Activated B cell treated with CpG ODN at 0.5 μM for 24 hours (primary cell): Measurements from ENCODE around the gene REV3L. TPM values are rescaled to one million over a fixed set of nuclear protein-coding genes. Genes with fewer than 3 reads are reported as not detected.
A peak's percentile ranks its signal among the peaks of the same experiment; 100 is the strongest.

Experiments used
- ATAC-seq: fragments of 200-7000 bp; cut with Tn5 transposase; one replicate; pipeline ENCODE4 v1.10.0; 2021; ENCODE audit warnings: low read depth, mild to moderate bottlenecking, moderate library complexity
- CTCF ChIA-PET: fragments of 350-600 bp; sonication (Branson Sonifier 250); formaldehyde crosslinking; loops from one replicate; lab custom pipeline; 2021; ENCODE audit warnings: antibody characterized with exemption; lab: Charles Lee
- POLR2A ChIA-PET: fragments of 350-600 bp; sonication (Branson Sonifier 250); formaldehyde crosslinking; loops from one replicate; lab custom pipeline; 2021; ENCODE audit warnings: antibody characterized with exemption; lab: Charles Lee
- DNase-seq: peaks from one replicate; pipeline ENCODE4 v3.0.0; 2022
- H3K27ac Mint-ChIP-seq: one replicate; pipeline ENCODE4 v1.8.0; 2020; ENCODE audit warnings: mixed read lengths
- H3K27me3 Mint-ChIP-seq: one replicate; pipeline ENCODE4 v1.8.0; 2021; ENCODE audit warnings: mixed read lengths
- H3K36me3 Mint-ChIP-seq: one replicate; pipeline ENCODE4 v1.8.0; 2021; ENCODE audit warnings: low read depth, mixed read lengths
- H3K4me1 Mint-ChIP-seq: one replicate; pipeline ENCODE4 v1.8.0; 2021; ENCODE audit warnings: mixed read lengths
- H3K4me3 Mint-ChIP-seq: one replicate; pipeline ENCODE4 v1.8.0; 2020; ENCODE audit warnings: mild to moderate bottlenecking, mixed read lengths
- H3K9me3 Mint-ChIP-seq: one replicate; pipeline ENCODE4 v1.8.0; 2020; ENCODE audit warnings: mixed read lengths
- intact Hi-C: fragments of 100-400 bp; cut with micrococcal nuclease; formaldehyde crosslinking; loops from one replicate; pipeline ENCODE4 v1.15.1; 2024
- total RNA-seq: library from RNA; stranded (reverse); gene quantifications from 2 replicates; pipeline ENCODE4 v1.2.3, GENCODE V29; 2022
- TF ChIP-seq, protein P1 (sequence below): fragments of 200-600 bp; IDR thresholded peaks from one replicate; pipeline ENCODE4 v1.8.0; 2022; ENCODE audit warnings: antibody characterized with exemption, mild to moderate bottlenecking

REV3L gene
- total RNA-seq, 1 donor from 2014 or later: 20.0 TPM

DNA sequence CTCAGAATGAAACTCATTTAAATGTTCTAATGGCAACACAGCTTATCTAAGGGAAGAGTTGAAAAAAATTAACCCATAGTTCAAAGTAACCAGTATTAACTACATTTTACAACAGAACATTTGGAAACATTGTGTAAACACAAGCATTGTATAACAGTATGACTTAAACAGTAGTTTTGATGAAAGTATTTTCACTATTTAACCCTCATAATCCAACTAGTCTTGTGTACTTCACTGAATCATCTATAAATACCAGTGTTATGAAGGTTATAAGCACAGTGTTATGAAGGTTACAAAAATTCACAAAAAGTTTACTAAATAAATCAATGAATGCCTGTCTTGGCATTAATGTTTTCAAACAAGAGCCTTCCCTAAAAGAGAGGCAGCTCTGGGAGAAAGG is 66.5 kb downstream of the REV3L start:
- Mint-ChIP-seq H3K4me3 (no peak overlapping the region), H3K27ac (no peak overlapping the region), H3K36me3 (peaks cover 3% of the 10 kb centered on the region), H3K9me3 (no peaks in the 10 kb centered on the region), H3K27me3 (no peaks in the 10 kb centered on the region), H3K4me1 (peaks cover 10% of the 10 kb centered on the region)
- intact Hi-C loops: no loop called here
- ChIA-PET CTCF (no interaction called here), POLR2A (no interaction called here)
- TF ChIP-seq, protein P1, sequence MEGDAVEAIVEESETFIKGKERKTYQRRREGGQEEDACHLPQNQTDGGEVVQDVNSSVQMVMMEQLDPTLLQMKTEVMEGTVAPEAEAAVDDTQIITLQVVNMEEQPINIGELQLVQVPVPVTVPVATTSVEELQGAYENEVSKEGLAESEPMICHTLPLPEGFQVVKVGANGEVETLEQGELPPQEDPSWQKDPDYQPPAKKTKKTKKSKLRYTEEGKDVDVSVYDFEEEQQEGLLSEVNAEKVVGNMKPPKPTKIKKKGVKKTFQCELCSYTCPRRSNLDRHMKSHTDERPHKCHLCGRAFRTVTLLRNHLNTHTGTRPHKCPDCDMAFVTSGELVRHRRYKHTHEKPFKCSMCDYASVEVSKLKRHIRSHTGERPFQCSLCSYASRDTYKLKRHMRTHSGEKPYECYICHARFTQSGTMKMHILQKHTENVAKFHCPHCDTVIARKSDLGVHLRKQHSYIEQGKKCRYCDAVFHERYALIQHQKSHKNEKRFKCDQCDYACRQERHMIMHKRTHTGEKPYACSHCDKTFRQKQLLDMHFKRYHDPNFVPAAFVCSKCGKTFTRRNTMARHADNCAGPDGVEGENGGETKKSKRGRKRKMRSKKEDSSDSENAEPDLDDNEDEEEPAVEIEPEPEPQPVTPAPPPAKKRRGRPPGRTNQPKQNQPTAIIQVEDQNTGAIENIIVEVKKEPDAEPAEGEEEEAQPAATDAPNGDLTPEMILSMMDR: no peak
- DNase-seq (no peak), ATAC-seq (no peak)

DNA sequence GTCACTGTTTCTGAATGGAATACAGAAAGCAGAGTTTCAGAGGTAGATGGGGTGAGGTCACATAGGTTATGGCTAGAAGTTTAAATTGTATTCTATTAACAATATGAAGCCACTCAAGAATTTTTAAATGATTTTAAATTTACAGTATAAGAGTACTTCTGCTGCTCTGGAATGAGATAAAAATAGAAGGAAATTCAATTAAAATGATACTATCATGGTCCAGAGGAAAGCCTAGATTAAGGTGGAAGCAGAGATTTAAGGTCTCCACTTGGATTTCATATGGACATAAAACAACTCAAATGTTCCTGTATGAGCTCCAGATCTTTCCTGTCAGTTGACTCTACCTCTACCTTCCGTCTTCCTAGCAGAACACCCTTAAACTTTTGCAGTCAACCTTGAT is 68.6 kb downstream of the REV3L start:
- Mint-ChIP-seq H3K4me3 (no peak overlapping the region), H3K27ac (no peak overlapping the region), H3K27me3 (no peaks in the 10 kb centered on the region), H3K9me3 (no peaks in the 10 kb centered on the region), H3K4me1 (peaks cover 26% of the 10 kb centered on the region), H3K36me3 (peaks cover 4% of the 10 kb centered on the region)
- ChIA-PET POLR2A (no interaction called here), CTCF (interaction anchor here (1.6 kb wide), 1 partner anchor 64 kb away, joined by 7 read pairs; no protein-coding TSS in a partner anchor)
- DNase-seq: no peak
- intact Hi-C loops: no loop called here
- TF ChIP-seq, protein P1: no peak
- no peak for ATAC-seq

DNA sequence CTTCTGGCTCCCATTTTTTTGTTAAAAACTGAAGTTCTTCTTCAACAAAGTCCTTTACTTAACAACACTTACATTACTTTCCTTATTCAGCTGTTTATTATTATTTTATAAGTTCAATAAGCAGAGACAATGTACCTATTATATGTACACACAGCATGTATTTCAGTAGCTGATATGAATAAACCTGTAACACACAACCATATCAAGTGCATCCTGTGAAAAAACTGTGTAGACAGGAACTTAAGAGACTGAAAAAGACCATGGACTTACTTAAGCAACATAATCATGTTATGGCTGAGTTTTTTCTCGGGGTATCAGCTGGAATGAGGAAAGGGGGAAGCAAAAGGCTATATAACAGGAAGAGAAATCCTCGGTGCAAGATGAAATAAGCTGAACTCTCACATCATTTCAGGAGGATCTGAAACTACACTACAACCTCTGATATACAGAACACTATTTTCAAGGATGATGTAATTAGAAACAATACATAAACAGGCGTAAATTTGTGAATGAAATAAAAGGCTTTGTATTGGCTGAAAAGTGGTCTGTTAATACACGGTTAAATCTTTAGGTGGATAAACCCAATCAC is 70.9 kb downstream of the REV3L start:
- CTCF ChIA-PET: interaction anchor here (1.0 kb wide), 1 partner anchor 66 kb away, joined by 4 read pairs; no protein-coding TSS in a partner anchor

DNA sequence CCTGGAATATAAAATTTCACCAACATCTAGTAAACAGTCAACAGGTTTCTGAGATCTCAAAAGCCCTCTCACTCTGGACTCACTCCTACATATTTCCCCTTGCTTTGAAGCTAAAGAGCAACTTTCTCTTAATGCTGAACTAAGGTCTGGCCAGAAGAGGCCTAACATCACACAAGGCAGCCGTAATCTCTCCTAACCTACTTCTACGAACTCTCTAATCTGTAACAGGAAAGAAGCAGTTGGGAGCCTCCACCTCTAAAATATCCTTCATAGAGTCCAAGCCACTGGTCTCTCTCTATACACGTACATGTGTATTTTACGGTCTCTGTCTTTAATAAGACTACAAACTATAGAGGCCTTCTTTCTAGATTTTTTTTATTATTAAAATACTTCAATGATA is 72.0 kb downstream of the REV3L start:
- no peak overlapping the region for H3K4me3 Mint-ChIP-seq
- ATAC-seq: no peak
- no peaks in the 10 kb centered on the region for H3K9me3 Mint-ChIP-seq
- POLR2A ChIA-PET: no interaction called here
- no peaks in the 10 kb centered on the region for H3K27me3 Mint-ChIP-seq
- peaks cover 43% of the 10 kb centered on the region for H3K4me1 Mint-ChIP-seq
- DNase-seq: no peak
- CTCF ChIA-PET: interaction anchor here (1.5 kb wide), 1 partner anchor 67 kb away, joined by 4 read pairs; no protein-coding TSS in a partner anchor
- TF ChIP-seq, protein P1: no peak
- H3K27ac Mint-ChIP-seq: peak overlapping the region; percentile 4
- peaks cover 16% of the 10 kb centered on the region for H3K36me3 Mint-ChIP-seq
- intact Hi-C loops: no loop called here

More for the DNA sequence above, 70.9 kb downstream of the REV3L start:
- Mint-ChIP-seq H3K4me3 (peak overlapping the region; percentile 29), H3K4me1 (peaks cover 34% of the 10 kb centered on the region), H3K9me3 (no peaks in the 10 kb centered on the region), H3K36me3 (peaks cover 13% of the 10 kb centered on the region), H3K27ac (peak overlapping the region; percentile 71), H3K27me3 (no peaks in the 10 kb centered on the region)
- peak; percentile 77 for ATAC-seq
- intact Hi-C loops: loop anchor here (2.0 kb wide), 1 partner anchor 15 kb away; no protein-coding TSS in a partner anchor
- POLR2A ChIA-PET: interaction anchor here (0.6 to 1.2 kb wide), 3 partner anchors 26 to 71 kb away, joined by 3 to 11 read pairs (median 3); partner anchors contain the start of gene REV3L
- DNase-seq: no peak
- TF ChIP-seq, protein P1: no peak

DNA sequence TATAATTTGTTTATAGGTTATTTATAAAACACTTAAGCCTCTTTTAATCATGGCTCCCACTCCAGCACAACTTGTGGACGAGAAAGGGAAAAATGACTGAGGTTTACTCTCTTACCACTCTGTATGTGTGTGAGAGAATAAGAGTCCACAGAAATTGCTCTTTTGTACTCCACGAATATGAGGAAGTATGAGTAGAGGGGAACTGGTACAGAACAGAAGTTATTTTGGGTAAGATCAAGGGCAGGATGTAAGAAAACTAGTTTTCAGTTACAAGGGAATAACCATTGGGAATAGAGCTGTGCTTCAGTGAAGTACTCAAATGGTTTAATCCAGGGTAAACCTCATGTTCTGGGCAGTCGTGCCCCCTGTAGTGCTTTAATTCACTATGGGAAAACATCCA is 72.6 kb downstream of the REV3L start:
- no peak overlapping the region for H3K4me3 Mint-ChIP-seq
- ATAC-seq: no peak

More for the DNA sequence above, 72.6 kb downstream of the REV3L start:
- ChIA-PET POLR2A (no interaction called here), CTCF (interaction anchor here (1.5 kb wide), 1 partner anchor 68 kb away, joined by 4 read pairs; no protein-coding TSS in a partner anchor)
- H3K9me3 Mint-ChIP-seq: no peaks in the 10 kb centered on the region
- H3K4me1 Mint-ChIP-seq: peaks cover 46% of the 10 kb centered on the region
- no peak for DNase-seq
- TF ChIP-seq, protein P1: no peak
- intact Hi-C loops: no loop called here
- H3K36me3 Mint-ChIP-seq: peaks cover 16% of the 10 kb centered on the region
- no peaks in the 10 kb centered on the region for H3K27me3 Mint-ChIP-seq
- peak overlapping the region; percentile 4 for H3K27ac Mint-ChIP-seq
